ENCODE results near the gene CCDC144A. TPM values are rescaled to one million over a fixed set of nuclear protein-coding genes. Genes with fewer than 3 reads are reported as not detected.
"Not testable (repeated sequence)": the region's sequence is repeated elsewhere in the genome, so short reads cannot be mapped to it uniquely, and the experiment has no call there.

Gene CCDC144A
- total RNA-seq, 2 donors from 2014 or later: 4.0 to 8.6 TPM

DNA sequence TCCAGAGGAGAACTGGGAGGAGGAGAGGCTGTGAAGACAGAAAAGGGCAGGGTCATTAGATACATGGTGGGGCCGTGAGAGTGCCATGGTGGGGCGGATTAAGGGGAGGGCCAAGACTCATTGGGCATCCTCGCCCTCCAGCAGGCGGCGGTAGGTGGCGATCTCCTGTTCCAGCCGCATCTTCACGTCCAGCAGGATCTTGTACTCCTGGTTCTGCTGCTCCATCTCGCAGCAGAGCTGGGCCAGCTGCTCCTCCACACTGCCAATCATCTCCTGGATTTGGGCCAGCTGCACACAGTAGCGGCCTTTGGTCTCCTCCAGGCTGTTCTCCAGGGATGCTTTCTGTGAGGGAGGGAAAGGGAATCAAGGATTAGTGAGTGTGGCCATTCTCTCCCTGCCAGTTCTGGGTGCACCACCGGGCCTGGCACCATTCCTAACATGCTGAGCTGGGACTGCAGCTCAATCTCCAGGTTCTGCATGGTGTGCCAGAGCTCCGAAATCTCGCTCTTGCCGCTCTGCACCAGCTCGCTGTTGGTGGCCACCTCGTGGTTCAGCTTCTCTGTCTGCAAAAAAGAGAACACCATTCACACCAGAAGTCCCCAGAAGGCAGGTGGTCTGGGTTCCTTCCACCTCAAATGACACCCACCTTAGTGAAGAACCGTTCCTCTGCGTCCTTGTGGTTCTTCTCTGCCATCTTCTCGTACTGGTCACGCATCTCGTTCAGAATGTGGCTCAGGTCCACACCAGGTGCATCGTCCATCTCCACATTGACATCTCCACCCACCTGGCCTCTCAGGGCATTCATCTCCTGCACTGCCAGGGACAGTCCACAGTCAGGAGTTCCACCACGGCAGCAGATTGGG is 129.0 kb downstream of the CCDC144A start:
- no peak for DNase-seq
- H3K9me3 ChIP-seq: no peaks in the 10 kb centered on the region
- ATAC-seq: no peak
- TF ChIP-seq, protein P1, sequence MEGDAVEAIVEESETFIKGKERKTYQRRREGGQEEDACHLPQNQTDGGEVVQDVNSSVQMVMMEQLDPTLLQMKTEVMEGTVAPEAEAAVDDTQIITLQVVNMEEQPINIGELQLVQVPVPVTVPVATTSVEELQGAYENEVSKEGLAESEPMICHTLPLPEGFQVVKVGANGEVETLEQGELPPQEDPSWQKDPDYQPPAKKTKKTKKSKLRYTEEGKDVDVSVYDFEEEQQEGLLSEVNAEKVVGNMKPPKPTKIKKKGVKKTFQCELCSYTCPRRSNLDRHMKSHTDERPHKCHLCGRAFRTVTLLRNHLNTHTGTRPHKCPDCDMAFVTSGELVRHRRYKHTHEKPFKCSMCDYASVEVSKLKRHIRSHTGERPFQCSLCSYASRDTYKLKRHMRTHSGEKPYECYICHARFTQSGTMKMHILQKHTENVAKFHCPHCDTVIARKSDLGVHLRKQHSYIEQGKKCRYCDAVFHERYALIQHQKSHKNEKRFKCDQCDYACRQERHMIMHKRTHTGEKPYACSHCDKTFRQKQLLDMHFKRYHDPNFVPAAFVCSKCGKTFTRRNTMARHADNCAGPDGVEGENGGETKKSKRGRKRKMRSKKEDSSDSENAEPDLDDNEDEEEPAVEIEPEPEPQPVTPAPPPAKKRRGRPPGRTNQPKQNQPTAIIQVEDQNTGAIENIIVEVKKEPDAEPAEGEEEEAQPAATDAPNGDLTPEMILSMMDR (IDR thresholded peaks at IDR 0.05): no peak
- no peak for TF ChIP-seq POLR2A (IDR thresholded peaks at IDR 0.05)
- H3K36me3 ChIP-seq (replicated peaks in 1 of 2; ENCODE audit: insufficient read depth in 1 of 2, low read depth in 2 of 2): no peaks in the 10 kb centered on the region
- no peak overlapping the region for H3K27ac ChIP-seq
- no peaks in the 10 kb centered on the region for H3K4me1 ChIP-seq
- intact Hi-C loops (cut with DNase I): no loop called here
- H3K4me3 ChIP-seq: no peak overlapping the region
- H3K27me3 ChIP-seq: no peaks in the 10 kb centered on the region
- 63 to 64% methylated on average over 23 of the region's 23 CpGs for WGBS, 2 donors

DNA sequence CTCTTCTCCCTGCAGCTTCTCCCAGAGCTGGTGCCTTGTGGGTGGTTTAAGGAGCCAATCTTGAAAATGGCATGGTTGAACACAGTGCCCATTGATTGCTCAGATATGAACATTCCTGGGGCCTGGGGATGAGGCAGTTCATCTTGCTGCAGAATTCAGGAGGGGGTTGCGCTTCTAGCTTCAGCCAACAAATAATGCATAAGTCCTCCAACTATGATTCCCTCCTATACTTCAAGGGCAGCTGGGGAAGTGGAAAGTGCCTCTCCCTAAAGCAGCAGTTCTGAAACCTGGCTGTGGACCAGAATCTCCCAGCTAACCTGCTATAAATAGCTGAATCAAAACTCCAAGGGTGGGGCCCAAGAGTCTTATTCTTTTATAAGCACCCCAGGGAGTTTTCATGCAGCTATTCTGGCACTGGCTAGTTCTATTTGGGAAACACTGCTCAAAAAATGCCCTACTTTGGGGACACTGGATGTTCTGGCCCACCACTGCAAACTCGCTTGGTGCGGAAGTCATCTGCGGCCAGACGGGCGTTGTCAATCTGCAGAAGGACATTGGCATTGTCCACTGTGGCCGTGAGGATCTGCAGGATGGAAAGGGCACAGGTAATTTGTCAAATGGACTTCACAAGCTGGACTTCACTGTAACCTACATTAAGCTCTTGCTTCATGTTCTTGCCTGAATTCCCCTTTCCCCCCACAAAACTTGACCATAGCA is 130.3 kb downstream of the CCDC144A start:
- ATAC-seq: no peak
- Histone ChIP-seq H3K4me3 (no peak overlapping the region), H3K36me3 (replicated peaks in 1 of 2; ENCODE audit: insufficient read depth in 1 of 2, low read depth in 2 of 2) (no peaks in the 10 kb centered on the region), H3K9me3 (no peaks in the 10 kb centered on the region), H3K27me3 (no peaks in the 10 kb centered on the region), H3K4me1 (no peaks in the 10 kb centered on the region), H3K27ac (no peak overlapping the region)
- intact Hi-C loops (cut with DNase I): no loop called here
- WGBS, 2 donors: 62 to 64% methylated on average over 7 of the region's 7 CpGs
- TF ChIP-seq, protein P1 (IDR thresholded peaks at IDR 0.05): no peak
- TF ChIP-seq POLR2A (IDR thresholded peaks at IDR 0.05): no peak
- DNase-seq: no peak

DNA sequence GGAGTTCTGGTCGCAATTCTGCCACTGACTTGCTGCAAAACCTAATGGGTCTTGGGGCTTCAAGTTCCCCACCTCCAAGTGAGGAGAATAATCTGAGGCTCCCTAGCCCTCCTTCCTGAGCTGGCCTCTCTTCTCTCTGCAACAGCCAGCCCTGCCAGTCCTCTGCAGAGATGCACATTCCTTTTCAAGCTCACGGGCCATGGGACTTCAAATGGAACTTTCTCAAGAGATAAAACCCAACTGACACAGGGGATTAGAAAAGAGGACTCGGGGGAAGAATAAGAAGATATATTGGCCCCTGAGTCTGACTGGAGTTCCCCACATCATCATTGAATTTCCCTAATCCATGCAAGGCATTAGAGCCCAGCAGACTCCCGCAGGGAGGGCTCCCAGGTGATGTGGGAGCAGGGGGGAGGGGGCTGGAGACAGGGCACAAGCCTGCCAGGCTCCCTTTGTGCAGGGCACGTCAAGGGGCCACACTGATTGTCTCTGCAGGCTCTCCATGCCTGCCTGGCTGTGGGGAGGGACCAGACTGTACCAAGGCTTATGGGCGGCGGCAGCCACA is 131.0 kb downstream of the CCDC144A start:
- H3K4me1 ChIP-seq: no peaks in the 10 kb centered on the region
- 55 to 58% methylated on average over 5 to 7 of the region's 7 CpGs for WGBS, 2 donors
- no peaks in the 10 kb centered on the region for H3K27me3 ChIP-seq
- no peaks in the 10 kb centered on the region for H3K9me3 ChIP-seq
- H3K36me3 ChIP-seq (replicated peaks in 1 of 2; ENCODE audit: insufficient read depth in 1 of 2, low read depth in 2 of 2): no peaks in the 10 kb centered on the region
- DNase-seq: no peak
- TF ChIP-seq, protein P1 (IDR thresholded peaks at IDR 0.05): no peak
- no peak for TF ChIP-seq POLR2A (IDR thresholded peaks at IDR 0.05)
- intact Hi-C loops (cut with DNase I): no loop called here
- H3K27ac ChIP-seq: no peak overlapping the region
- no peak overlapping the region for H3K4me3 ChIP-seq
- no peak for ATAC-seq

DNA sequence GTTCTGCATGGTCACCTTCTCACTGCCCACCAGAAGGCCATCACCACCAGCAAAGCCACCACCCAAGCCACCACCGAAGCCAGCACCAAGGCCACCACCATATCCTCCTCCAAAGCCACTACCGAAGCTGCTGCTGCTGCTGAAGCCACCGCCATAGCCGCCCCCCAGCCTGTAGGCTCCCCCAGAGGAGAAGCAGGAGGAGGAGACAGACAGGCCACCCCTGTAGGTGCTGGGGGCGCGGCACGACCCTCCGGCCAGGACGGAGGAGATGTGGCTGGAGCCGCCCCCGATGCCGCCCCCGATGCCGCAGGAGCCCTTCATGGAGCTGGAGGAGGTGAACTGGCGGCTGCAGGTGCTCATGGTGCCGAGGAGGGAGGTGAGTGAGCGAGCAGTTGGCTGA is 132.1 kb downstream of the CCDC144A start:
- H3K27me3 ChIP-seq; ATAC-seq; intact Hi-C loops (cut with DNase I); H3K4me1 ChIP-seq; H3K36me3 ChIP-seq (replicated peaks in 1 of 2; ENCODE audit: insufficient read depth in 1 of 2, low read depth in 2 of 2); H3K9me3 ChIP-seq; H3K4me3 ChIP-seq; DNase-seq; H3K27ac ChIP-seq: not testable (repeated sequence)
- 77 to 79% methylated on average over 3 to 8 of the region's 17 CpGs for WGBS, 2 donors

DNA sequence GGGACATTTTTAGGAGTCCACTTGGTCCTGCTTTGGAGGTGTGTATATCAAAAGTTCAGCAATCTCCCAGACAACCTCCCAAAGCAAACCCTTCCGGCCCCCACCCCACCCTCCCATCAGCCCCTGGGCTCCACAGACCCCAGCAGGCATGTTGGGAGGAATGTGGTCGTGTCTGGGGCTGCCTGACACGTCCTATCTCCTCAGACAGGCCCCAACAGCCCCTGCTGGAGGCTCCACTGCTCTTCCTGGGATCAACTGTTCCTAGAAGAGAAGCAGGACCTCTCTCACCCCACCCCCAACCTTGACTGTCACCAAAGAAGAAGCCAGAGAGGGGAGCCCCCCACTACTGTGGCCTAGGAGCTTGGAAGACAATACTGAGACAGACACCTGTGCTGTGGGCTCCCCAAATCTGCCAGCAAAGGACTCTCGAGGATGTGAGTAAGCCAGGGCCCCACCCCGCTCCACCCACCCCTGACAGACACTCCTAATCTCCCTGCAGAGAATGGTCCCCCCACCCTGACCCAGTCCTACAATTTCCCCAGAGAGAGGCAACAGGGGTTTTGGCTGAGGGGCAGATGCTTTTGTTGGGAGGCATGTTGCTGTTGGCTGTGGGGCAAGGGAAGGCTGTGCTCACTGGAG is 133.8 kb downstream of the CCDC144A start:
- DNase-seq; intact Hi-C loops (cut with DNase I); H3K36me3 ChIP-seq (replicated peaks in 1 of 2; ENCODE audit: insufficient read depth in 1 of 2, low read depth in 2 of 2); ATAC-seq; H3K27me3 ChIP-seq; H3K27ac ChIP-seq; H3K9me3 ChIP-seq; H3K4me3 ChIP-seq; H3K4me1 ChIP-seq: not testable (repeated sequence)
- 10 to 45% methylated on average over 2 to 3 of the region's 5 CpGs for WGBS, 2 donors

Small RNA genes lying within 50 kb of the gene (small RNA-seq; reads per million reads assigned to genes)
- gene AC022596.1 (not detected), gene RNU6-405P (not detected)

Other genes with a start within 250 kb of the CCDC144A start
- 1 to 10 TPM; 4.9 to 7.6 TPM for gene LRRC75A, start 198.0 kb upstream of the CCDC144A start, total RNA-seq
- gene ZNF287, start 121.0 kb upstream of the CCDC144A start, total RNA-seq: 1 to 10 TPM; 4.4 to 7.6 TPM
- under 1 TPM in 1 of 2 donors, not detected in 1; 0.52 TPM for gene ZNF624, start 36.4 kb upstream of the CCDC144A start, total RNA-seq